DOHH2 (cell line): Measurements from ENCODE around the gene PSPH.

Experiments
- CTCF ChIP-seq: fragments of 200-600 bp; sonication (generic); IDR thresholded peaks from one replicate; pipeline ENCODE4 v1.5.1; 2014; ENCODE audit warnings: antibody characterized with exemption, mild to moderate bottlenecking, low read depth, low read length; ENCODE audit not compliant: poor library complexity, severe bottlenecking
- EZH2phosphoT487 ChIP-seq: fragments of 200-600 bp; sonication (generic); IDR thresholded peaks from 2 replicates; pipeline ENCODE4 v1.6.1; 2017; ENCODE audit warnings: borderline replicate concordance, mild to moderate bottlenecking, antibody characterized with exemption, low read length, moderate library complexity, mixed read lengths

GRCh38 chr7:55963584-55964168, 87.6 kb downstream of the PSPH start:
- TF ChIP-seq CTCF (no peak), EZH2phosphoT487 (no peak)
